ENCODE measurements around the gene ORAI3. TPM values are rescaled to one million over a fixed set of nuclear protein-coding genes. Genes with fewer than 3 reads are reported as not detected.

Gene ORAI3
- total and polyA plus RNA-seq, 2 of the 13 experiments (the other 11 are each of a cell fraction or from before 2014, with no cell fraction given) = 11.4 to 32.0 TPM

GRCh38 chr16:30996985-30997724 lies 48.3 kb downstream of the ORAI3 start (continued):
- TF ChIP-seq ZNF10 (CRISPR knock-in tag; IDR thresholded peaks at IDR 0.05; ENCODE audit: borderline replicate concordance, low read depth) = no peak
- TF ChIP-seq TRIM24 (CRISPR knock-in tag; IDR thresholded peaks at IDR 0.05) = no peak
- TF ChIP-seq, protein P1, sequence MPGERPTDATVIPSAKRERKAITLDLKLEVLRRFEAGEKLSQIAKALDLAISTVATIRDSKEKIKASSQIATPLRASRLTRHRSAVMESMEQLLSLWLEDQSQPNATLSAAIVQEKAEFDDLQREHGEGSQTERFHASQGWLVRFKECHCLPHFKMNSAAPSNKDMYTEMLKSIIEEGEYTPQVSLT (CRISPR knock-in tag; IDR thresholded peaks at IDR 0.05; ENCODE audit: borderline replicate concordance, low read depth) = no peak
- peak; percentile 10; the same call in 1 of the 2 replicates for TF ChIP-seq ZNF251 (CRISPR knock-in tag; IDR thresholded peaks at IDR 0.05)
- peak; percentile 19 for TF ChIP-seq ELF1 (CRISPR knock-in tag; IDR thresholded peaks at IDR 0.05)
- TF ChIP-seq KDM5A (IDR thresholded peaks at IDR 0.05; ENCODE audit: borderline replicate concordance, low read length) = peak; percentile 20; the same call in 1 of the 2 replicates
- no peak for TF ChIP-seq ZNF891 (CRISPR knock-in tag; IDR thresholded peaks at IDR 0.05)
- TF ChIP-seq FOXA1 (IDR thresholded peaks at IDR 0.05) = no peak
- TF ChIP-seq FOXA1 (CRISPR knock-in tag; IDR thresholded peaks at IDR 0.05) = peak; percentile 48
- TF ChIP-seq YEATS4 (CRISPR knock-in tag; IDR thresholded peaks at IDR 0.05; ENCODE audit: borderline replicate concordance) = peak; percentile 33
- no peak for TF ChIP-seq BCLAF1 (IDR thresholded peaks at IDR 0.05)
- 0 out of 2 replicates have a peak, but pooled peaks have one; percentile 45 for TF ChIP-seq ZNF589 (CRISPR knock-in tag; conservative IDR thresholded peaks at IDR 0.05)
- TF ChIP-seq, protein P2, sequence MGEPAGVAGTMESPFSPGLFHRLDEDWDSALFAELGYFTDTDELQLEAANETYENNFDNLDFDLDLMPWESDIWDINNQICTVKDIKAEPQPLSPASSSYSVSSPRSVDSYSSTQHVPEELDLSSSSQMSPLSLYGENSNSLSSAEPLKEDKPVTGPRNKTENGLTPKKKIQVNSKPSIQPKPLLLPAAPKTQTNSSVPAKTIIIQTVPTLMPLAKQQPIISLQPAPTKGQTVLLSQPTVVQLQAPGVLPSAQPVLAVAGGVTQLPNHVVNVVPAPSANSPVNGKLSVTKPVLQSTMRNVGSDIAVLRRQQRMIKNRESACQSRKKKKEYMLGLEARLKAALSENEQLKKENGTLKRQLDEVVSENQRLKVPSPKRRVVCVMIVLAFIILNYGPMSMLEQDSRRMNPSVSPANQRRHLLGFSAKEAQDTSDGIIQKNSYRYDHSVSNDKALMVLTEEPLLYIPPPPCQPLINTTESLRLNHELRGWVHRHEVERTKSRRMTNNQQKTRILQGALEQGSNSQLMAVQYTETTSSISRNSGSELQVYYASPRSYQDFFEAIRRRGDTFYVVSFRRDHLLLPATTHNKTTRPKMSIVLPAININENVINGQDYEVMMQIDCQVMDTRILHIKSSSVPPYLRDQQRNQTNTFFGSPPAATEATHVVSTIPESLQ (CRISPR knock-in tag; conservative IDR thresholded peaks at IDR 0.05) = 0 out of 2 replicates have a peak, but pooled peaks have one; percentile 39
- no peak for TF ChIP-seq FUBP1 (CRISPR knock-in tag; IDR thresholded peaks at IDR 0.05; ENCODE audit: borderline replicate concordance)
- TF ChIP-seq AKAP8 (CRISPR knock-in tag; IDR thresholded peaks at IDR 0.05) = no peak
- TF ChIP-seq ZNF564 (CRISPR knock-in tag; IDR thresholded peaks at IDR 0.05) = 0 out of 2 replicates have a peak, but pooled peaks have one; percentile 20
- no peak; the same call in 1 of the 2 replicates for TF ChIP-seq SIX4 (CRISPR knock-in tag; IDR thresholded peaks at IDR 0.05)
- no peak for TF ChIP-seq GTF2F1 (IDR thresholded peaks at IDR 0.05; ENCODE audit: low read length)
- no peak for TF ChIP-seq KLF16 (CRISPR knock-in tag; IDR thresholded peaks at IDR 0.05)
- TF ChIP-seq, protein P3, sequence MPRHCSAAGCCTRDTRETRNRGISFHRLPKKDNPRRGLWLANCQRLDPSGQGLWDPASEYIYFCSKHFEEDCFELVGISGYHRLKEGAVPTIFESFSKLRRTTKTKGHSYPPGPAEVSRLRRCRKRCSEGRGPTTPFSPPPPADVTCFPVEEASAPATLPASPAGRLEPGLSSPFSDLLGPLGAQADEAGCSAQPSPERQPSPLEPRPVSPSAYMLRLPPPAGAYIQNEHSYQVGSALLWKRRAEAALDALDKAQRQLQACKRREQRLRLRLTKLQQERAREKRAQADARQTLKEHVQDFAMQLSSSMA (CRISPR knock-in tag; IDR thresholded peaks at IDR 0.05) = peak; percentile 84; the same call in 1 of the 2 replicates
- no peak for TF ChIP-seq HOXA7 (CRISPR knock-in tag; IDR thresholded peaks at IDR 0.05)
- no peak for TF ChIP-seq IKZF4 (CRISPR knock-in tag; IDR thresholded peaks at IDR 0.05; ENCODE audit: borderline replicate concordance, low read depth, not compliant biosample characterization)
